NOMO-1 treated with dmso at 0.1 percent for 144 hours (cell line): ENCODE data around the gene HNRNPF.
"Not testable (repeated sequence)": the region's sequence is repeated elsewhere in the genome, so short reads cannot be mapped to it uniquely, and the experiment has no call there.

ENCODE experiments used
- DNase-seq: peaks from one replicate; lab custom pipeline; 2025; ENCODE audit not compliant: unreplicated experiment; lab: John Stamatoyannopoulos, UW

HNRNPF gene

GRCh38 chr10:43396928-43397624 lies 11.9 kb downstream of the HNRNPF start:
- DNase-seq: peak; percentile 89

GRCh38 chr10:43396061-43396927 lies 12.7 kb downstream of the HNRNPF start:
- peak; percentile 55 for DNase-seq

DNA sequence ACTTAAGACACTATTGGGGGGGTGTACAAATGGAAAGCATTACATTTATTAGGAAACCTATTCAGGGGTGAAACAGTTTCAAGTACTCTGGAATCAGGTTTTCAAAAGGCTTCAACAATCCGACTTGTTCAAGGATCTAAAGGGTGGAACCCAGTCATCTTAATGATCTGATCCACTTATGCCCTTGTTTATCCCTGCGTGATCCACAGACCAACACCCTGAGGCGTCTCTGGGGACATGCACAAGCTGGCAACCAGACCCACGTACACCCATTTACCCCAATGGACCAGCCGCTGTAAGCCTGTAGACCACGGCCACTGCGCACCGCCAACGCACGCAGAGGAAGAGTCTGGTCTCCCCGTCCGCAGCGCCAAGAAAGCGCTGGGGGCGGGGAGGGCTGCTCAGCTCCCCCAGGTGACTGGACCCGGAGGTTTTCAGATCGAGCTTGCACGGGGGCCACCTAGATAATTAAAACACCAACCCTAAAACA lies 13.4 kb downstream of the HNRNPF start:
- no peak for DNase-seq

GRCh38 chr10:43394868-43395267 lies 14.1 kb downstream of the HNRNPF start:
- no peak for DNase-seq

DNA sequence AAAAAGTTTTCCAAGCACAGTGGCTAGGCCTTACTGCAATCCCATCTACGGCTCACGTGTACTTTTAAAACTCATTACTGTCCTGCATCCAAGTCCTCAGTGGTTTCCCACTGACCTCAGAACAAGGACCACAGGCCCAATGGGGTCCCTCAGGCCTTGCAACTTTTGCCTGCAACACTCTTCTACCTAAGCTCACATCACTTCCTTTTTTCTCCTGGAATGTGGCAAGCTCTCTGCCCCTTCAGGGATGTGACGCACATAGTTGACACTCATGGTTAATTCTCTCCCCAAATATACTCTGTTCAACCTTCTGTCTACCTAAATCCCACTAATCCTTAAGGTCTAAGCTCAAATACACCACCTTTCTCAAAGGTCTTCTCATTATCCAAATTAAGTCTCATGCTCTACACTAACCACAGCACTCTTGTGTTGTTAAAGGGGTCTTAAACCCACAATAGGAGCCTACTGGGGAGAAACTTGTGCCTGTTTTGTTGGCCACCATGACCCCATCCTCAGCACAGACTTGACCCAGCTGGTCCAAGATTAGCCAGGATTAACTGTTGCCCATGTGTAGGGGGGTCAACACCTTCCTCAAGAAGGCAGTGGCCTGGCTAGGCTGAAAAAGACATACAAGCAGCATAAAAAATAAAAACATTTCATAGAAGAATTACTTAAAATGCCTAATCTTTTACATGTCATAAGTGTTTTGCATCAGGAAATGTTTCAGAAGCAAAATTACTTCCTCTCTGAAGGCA lies 15.2 kb downstream of the HNRNPF start:
- DNase-seq: no peak

GRCh38 chr10:43393186-43393585 lies 15.8 kb downstream of the HNRNPF start:
- not testable (repeated sequence) for DNase-seq

GRCh38 chr10:43392748-43393147 lies 16.2 kb downstream of the HNRNPF start:
- no peak for DNase-seq

GRCh38 chr10:43391496-43391895 lies 17.5 kb downstream of the HNRNPF start:
- no peak for DNase-seq

- DNase-seq: no peak
Observed at GRCh38 chr10:43390759-43391158, 18.2 kb downstream of the HNRNPF start.

DNA sequence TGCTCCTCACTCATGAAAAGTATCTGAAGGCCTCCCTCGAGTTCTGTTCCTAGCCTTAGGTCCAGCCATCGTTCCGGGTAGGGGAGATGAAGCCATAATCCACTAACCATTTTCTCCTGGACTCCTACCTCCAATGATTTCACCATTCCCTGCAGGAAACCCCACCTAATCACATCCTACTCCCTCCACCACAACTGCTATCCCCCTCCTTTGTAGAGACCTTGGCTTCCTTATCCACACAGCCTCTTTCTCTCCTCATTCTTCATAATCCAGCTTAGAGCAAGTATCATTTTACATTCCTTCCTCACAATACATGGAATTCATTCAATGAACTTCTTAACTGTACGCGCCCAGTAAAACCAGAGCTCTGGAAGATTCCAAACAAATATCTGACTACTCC lies 18.7 kb downstream of the HNRNPF start:
- DNase-seq: no peak

GRCh38 chr10:43389867-43390266 lies 19.1 kb downstream of the HNRNPF start:
- DNase-seq: no peak

- DNase-seq: no peak
Observed at GRCh38 chr10:43387678-43388032, 21.3 kb downstream of the HNRNPF start.

DNA sequence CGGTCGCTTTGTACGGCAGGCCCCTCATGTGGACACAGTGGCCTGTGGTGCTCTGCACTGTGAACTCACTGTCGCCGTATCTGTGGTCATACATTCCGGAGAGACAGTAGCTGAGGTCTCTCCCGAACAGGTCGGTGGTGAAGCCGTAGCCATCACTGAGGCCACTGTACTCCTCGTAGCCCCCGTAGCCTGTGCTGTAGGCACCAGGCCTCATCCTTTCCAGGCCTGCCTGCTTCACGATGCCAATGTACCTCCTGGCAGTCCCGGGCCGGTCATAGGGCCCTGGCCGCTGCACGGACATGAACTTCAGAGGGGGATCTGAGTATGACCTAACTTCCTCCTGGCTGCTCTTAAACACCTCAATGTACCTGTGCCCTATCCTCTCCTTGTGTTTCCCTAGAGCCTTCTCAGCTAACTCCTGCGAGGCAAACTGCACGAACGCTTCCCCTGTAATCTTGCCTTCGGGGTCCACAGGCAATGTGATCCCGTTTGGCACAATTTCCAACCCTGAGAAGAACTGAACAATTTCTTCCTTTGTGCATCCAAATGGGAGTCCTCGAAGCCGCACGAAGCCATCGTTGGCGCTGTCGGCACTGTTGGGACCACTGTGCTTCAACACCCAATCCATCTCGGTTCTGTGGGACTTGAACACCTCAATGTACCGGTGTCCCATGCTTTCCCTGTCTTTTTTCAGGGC lies 21.9 kb downstream of the HNRNPF start:
- DNase-seq: no peak

DNA sequence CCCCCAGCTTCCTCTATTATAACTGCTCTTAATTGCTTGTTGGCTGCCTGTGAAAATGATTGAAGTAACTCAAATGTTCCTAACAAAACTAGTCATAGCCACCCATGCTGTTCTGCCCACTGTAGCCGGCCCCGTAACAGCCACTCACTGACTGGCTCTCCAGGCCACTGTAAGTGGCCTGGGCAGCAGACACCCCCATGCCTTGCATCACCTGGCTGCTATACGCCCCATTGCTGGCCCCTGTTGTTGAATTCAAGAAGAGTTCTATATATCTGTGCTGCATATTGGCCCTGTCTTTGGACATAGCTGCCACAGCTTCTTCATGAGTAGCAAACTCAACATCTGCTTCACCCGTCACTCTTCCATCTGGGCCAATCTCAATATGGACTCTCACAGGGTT lies 22.4 kb downstream of the HNRNPF start:
- DNase-seq: no peak

- DNase-seq: no peak
Observed at GRCh38 chr10:43385412-43386004, 23.5 kb downstream of the HNRNPF start.

DNA sequence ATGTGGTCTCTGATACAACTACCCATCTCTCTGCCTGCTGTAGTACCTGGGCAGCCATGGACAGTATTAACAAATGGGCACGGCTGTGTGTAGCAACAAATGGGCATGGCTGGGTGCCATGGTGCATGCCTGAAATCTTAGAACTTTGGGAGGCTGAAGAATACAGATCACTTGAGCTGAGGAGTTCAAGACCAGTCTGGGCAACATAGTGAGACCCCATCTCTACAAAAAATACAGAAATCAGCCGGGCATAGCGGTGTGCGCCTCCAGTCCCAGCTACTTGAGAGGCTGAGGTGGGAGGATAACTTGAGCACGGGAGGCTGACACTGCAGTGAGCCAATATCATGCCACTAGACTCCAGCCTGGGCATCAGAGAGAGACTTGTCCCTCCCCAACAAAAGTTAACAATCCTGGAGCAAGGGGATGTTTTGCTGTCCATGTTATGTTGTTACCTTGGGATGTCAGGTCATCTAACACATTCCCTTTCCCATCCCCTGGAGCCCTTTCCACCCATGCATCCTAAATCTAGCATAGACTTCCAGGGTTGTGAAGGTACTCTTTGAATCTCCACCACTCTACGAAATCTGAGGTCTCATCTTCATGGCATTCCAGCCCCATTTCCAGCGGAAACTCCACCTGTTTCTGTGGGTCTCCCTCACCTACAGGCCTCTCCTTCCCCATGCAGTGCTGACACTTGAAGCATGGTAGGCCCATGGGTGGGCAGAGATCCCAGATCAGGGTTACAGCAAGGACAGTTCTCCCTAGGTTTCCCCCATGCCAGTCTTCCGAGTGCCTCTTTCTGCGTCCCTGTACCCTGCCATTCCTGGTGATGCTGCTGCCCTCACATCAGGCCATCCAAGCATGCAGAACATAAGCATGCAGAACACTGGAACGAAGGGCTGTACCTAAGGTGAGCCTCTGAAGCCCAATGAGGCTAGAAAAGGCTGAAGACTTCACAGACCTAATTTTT lies 24.4 kb downstream of the HNRNPF start:
- DNase-seq: no peak

- no peak for DNase-seq
Observed at GRCh38 chr10:43383204-43383971, 25.6 kb downstream of the HNRNPF start.

GRCh38 chr10:43380610-43381222 lies 28.3 kb downstream of the HNRNPF start:
- no peak for DNase-seq
